Endothelial cell of umbilical vein (primary cell): Measurements from ENCODE around the gene MLF2.

Experiments
- CTCF ChIP-seq, 2 donors: IDR thresholded peaks; 1 replicate in 1 of 2; 2 replicates in 1 of 2; pipeline ENCODE4 v1.5.1; 2011; ENCODE audit warnings: low read length in 2 of 2, mild to moderate bottlenecking in 2 of 2, moderate library complexity in 2 of 2, control low read depth in 1 of 2, inconsistent platforms in 1 of 2, low read depth in 1 of 2; ENCODE audit not compliant: insufficient read depth in 1 of 2; ENCODE audit errors: extremely low read depth in 1 of 2
- MAX ChIP-seq: IDR thresholded peaks from 2 replicates; pipeline ENCODE4 v1.6.1; 2011; ENCODE audit not compliant: insufficient read depth, insufficient read length

- TF ChIP-seq CTCF (IDR thresholded peaks at IDR 0.05; ENCODE audit: extremely low read depth in 1 of 2, insufficient read depth in 1 of 2, low read depth in 1 of 2, low read length in 2 of 2) = no peak
- TF ChIP-seq MAX = no peak
Measured at GRCh38 chr12:6734506-6735387, 18.2 kb downstream of the MLF2 start.
